GM23338 (cell line): ENCODE measurements around the gene MOSPD2. TPM values are rescaled to one million over a fixed set of nuclear protein-coding genes. Genes with fewer than 3 reads are reported as not detected.

Source experiments
- ATAC-seq: fragments of 200-7000 bp; cut with Tn5 transposase; 3 replicates; pipeline ENCODE4 v1.9.1; 2020
- DNase-seq: peaks from one replicate; pipeline ENCODE4 v3.0.0-alpha.2; 2015; ENCODE audit warnings: low spot score
- H2AFZ ChIP-seq: fragments of 200-600 bp; sonication (generic); 2 replicates; pipeline ENCODE4 v1.8.0; 2016; ENCODE audit warnings: antibody characterized with exemption, mild to moderate bottlenecking, moderate library complexity
- H3F3A ChIP-seq: fragments of 200-600 bp; sonication (generic); replicated peaks from 2 replicates; pipeline ENCODE4 v1.8.0; 2017; ENCODE audit warnings: antibody characterized with exemption, mixed run types, low read depth
- H3K27ac ChIP-seq: fragments of 200-600 bp; sonication (generic); 2 replicates; pipeline ENCODE4 v1.6.1; 2016; ENCODE audit warnings: low read depth
- H3K27me3 ChIP-seq: fragments of 200-600 bp; sonication (generic); 2 replicates; pipeline ENCODE4 v1.8.0; 2016; ENCODE audit warnings: mild to moderate bottlenecking, mixed run types, moderate library complexity; ENCODE audit not compliant: insufficient read depth
- H3K36me3 ChIP-seq: fragments of 200-600 bp; sonication (generic); 2 replicates; pipeline ENCODE4 v1.8.0; 2016; ENCODE audit warnings: mild to moderate bottlenecking; ENCODE audit not compliant: insufficient read depth
- H3K4me1 ChIP-seq: fragments of 200-600 bp; sonication (generic); 2 replicates; pipeline ENCODE4 v1.8.0; 2016; ENCODE audit warnings: mild to moderate bottlenecking, moderate library complexity; ENCODE audit not compliant: insufficient read depth
- H3K4me2 ChIP-seq: fragments of 200-600 bp; sonication (generic); 2 replicates; pipeline ENCODE4 v1.7.1; 2017; ENCODE audit warnings: mixed run types
- H3K4me3 ChIP-seq: fragments of 200-600 bp; sonication (generic); 2 replicates; pipeline ENCODE4 v1.6.1; 2016; ENCODE audit warnings: mixed run types
- H3K79me2 ChIP-seq: fragments of 200-600 bp; sonication (generic); replicated peaks from 2 replicates; pipeline ENCODE4 v1.8.0; 2017; ENCODE audit warnings: mild to moderate bottlenecking; ENCODE audit not compliant: insufficient read depth
- H3K9me2 ChIP-seq: fragments of 200-600 bp; sonication (generic); 2 replicates; pipeline ENCODE4 v1.8.0; 2017; ENCODE audit not compliant: insufficient read depth
- H4K20me1 ChIP-seq: fragments of 200-600 bp; sonication (generic); replicated peaks from 2 replicates; pipeline ENCODE4 v1.8.0; 2017; ENCODE audit warnings: mild to moderate bottlenecking; ENCODE audit not compliant: insufficient read depth
- H3K27ac Mint-ChIP-seq: 2 replicates; pipeline ENCODE4 v1.8.0; 2020; ENCODE audit warnings: inconsistent platforms, mild to moderate bottlenecking, moderate library complexity, mixed read lengths
- H3K27me3 Mint-ChIP-seq: 3 replicates; pipeline ENCODE4 v1.8.0; 2022; ENCODE audit warnings: low read depth, mild to moderate bottlenecking, moderate library complexity, mixed read lengths, inconsistent platforms; ENCODE audit not compliant: insufficient read depth, poor library complexity
- H3K36me3 Mint-ChIP-seq: 3 replicates; pipeline ENCODE4 v1.8.0; 2021; ENCODE audit warnings: low read depth, mild to moderate bottlenecking, inconsistent platforms, moderate library complexity, mixed read lengths
- H3K4me1 Mint-ChIP-seq: 3 replicates; pipeline ENCODE4 v1.8.0; 2020; ENCODE audit warnings: mild to moderate bottlenecking, inconsistent platforms, mixed read lengths
- H3K4me3 Mint-ChIP-seq: 3 replicates; pipeline ENCODE4 v1.8.0; 2021; ENCODE audit warnings: moderate library complexity, mild to moderate bottlenecking, inconsistent platforms, mixed read lengths
- H3K9me3 Mint-ChIP-seq: 3 replicates; pipeline ENCODE4 v1.8.0; 2020; ENCODE audit warnings: moderate library complexity, mild to moderate bottlenecking, inconsistent platforms, mixed read lengths
- CREB1 ChIP-seq: fragments of 250-450 bp; sonication (Bioruptor Pico); IDR thresholded peaks from 2 replicates; pipeline ENCODE4 v1.5.0; 2020; ENCODE audit warnings: low read depth, mild to moderate bottlenecking, moderate library complexity
- EZH2phosphoT487 ChIP-seq: fragments of 200-600 bp; sonication (generic); IDR thresholded peaks from one replicate; pipeline ENCODE4 v1.8.1; 2018; ENCODE audit warnings: antibody characterized with exemption; ENCODE audit not compliant: unreplicated experiment
- JUNB ChIP-seq: IDR thresholded peaks from one replicate; pipeline ENCODE4 v1.6.1; 2016; ENCODE audit warnings: antibody characterized with exemption; ENCODE audit not compliant: unreplicated experiment
- POLR2AphosphoS5 ChIP-seq: IDR thresholded peaks from 2 replicates; pipeline ENCODE4 v1.6.1; 2016; ENCODE audit warnings: antibody characterized with exemption, low read depth
- REST ChIP-seq: IDR thresholded peaks from one replicate; pipeline ENCODE4 v1.6.1; 2018; ENCODE audit warnings: antibody characterized with exemption; ENCODE audit not compliant: unreplicated experiment
- ZNF331 ChIP-seq: fragments of 250-450 bp; sonication (Bioruptor Pico); IDR thresholded peaks from 2 replicates; pipeline ENCODE4 v1.5.0; 2020; ENCODE audit warnings: low read depth, mild to moderate bottlenecking, moderate library complexity
- ZNF462 ChIP-seq: fragments of 250-450 bp; sonication (Bioruptor Pico); IDR thresholded peaks from 2 replicates; pipeline ENCODE4 v1.5.0; 2020; ENCODE audit warnings: mild to moderate bottlenecking, moderate library complexity
- polyA plus RNA-seq: library from polyadenylated mRNA; unstranded; fragments of >200 nt; fragmentation: Nextera tagmentation; extraction: Ambion mirVana; gene quantifications from 2 replicates; pipeline ENCODE4 v1.2.1, GENCODE V29; 2016
- total RNA-seq: library from RNA; depleted of rRNA; stranded (reverse); fragments of >200 nt; shearing (Covaris generic); gene quantifications from 2 replicates; pipeline ENCODE4 v1.2.3, GENCODE V29; 2014

The MOSPD2 gene
- total and polyA plus RNA-seq, 2 experiments from 2014 or later, result 8.5 to 13.9 TPM

- TF ChIP-seq ZNF331 (CRISPR knock-in tag), result no peak
- TF ChIP-seq CREB1 (CRISPR knock-in tag), result no peak
- TF ChIP-seq REST, result no peak
- TF ChIP-seq EZH2phosphoT487, result no peak
- no peak for TF ChIP-seq JUNB
Observed at GRCh38 chrX:14825851-14826250, 47.4 kb upstream of the MOSPD2 start (continued).

- Histone ChIP-seq H3K27ac (no peak overlapping the region), H3K4me3 (no peak overlapping the region), H2AFZ (no peak overlapping the region), H3K9me2 (no peaks in the 10 kb centered on the region), H3K79me2 (no peaks in the 10 kb centered on the region), H3F3A (no peaks in the 10 kb centered on the region), H3K4me2 (no peak overlapping the region), H4K20me1 (no peaks in the 10 kb centered on the region), H3K27me3 (no peaks in the 10 kb centered on the region), H3K4me1 (no peaks in the 10 kb centered on the region), H3K36me3 (no peaks in the 10 kb centered on the region)
- peaks cover 2% of the 10 kb centered on the region; the same call in 2 of the 3 replicates for H3K9me3 Mint-ChIP-seq
- no peak overlapping the region for H3K27ac Mint-ChIP-seq
- no peak overlapping the region for H3K4me3 Mint-ChIP-seq
- ATAC-seq (no peak), DNase-seq (no peak)
- H3K36me3 Mint-ChIP-seq, result peaks cover 17% of the 10 kb centered on the region; the same call in 2 of the 3 replicates
- H3K4me1 Mint-ChIP-seq, result no peaks in the 10 kb centered on the region
- peaks cover 2% of the 10 kb centered on the region for H3K27me3 Mint-ChIP-seq
- no peak for TF ChIP-seq ZNF462 (CRISPR knock-in tag)
- no peak for TF ChIP-seq POLR2AphosphoS5
Observed at GRCh38 chrX:14826319-14826718, 46.9 kb upstream of the MOSPD2 start.
